ENCODE data around the gene WIPF3.

WIPF3 gene

GRCh38 chr7:29919790-29920189, 113.5 kb downstream of the WIPF3 start:
- no peak for DNase-seq (ENCODE audit: low read depth)
- no peak overlapping the region for H3K4me3 ChIP-seq (ENCODE audit: low read length)
- no peak for TF ChIP-seq CTCF (conservative IDR thresholded peaks at IDR 0.05; ENCODE audit: low read length)

GRCh38 chr7:29920491-29920890, 114.2 kb downstream of the WIPF3 start:
- H3K4me3 ChIP-seq (ENCODE audit: low read length), result no peak overlapping the region
- no peak for DNase-seq (ENCODE audit: low read depth)
- no peak for TF ChIP-seq CTCF (conservative IDR thresholded peaks at IDR 0.05; ENCODE audit: low read length)

GRCh38 chr7:29921404-29922010, 115.2 kb downstream of the WIPF3 start:
- peak; percentile 99 for TF ChIP-seq CTCF (conservative IDR thresholded peaks at IDR 0.05; ENCODE audit: low read length)
- peak; percentile 62 for DNase-seq (ENCODE audit: low read depth)
- no peak overlapping the region for H3K4me3 ChIP-seq (ENCODE audit: low read length)

GRCh38 chr7:29922921-29923700, 116.8 kb downstream of the WIPF3 start:
- no peak for TF ChIP-seq CTCF (conservative IDR thresholded peaks at IDR 0.05; ENCODE audit: low read length)
- DNase-seq (ENCODE audit: low read depth), result no peak
- no peak overlapping the region for H3K4me3 ChIP-seq (ENCODE audit: low read length)

GRCh38 chr7:29924006-29924405, 117.7 kb downstream of the WIPF3 start:
- no peak for TF ChIP-seq CTCF (conservative IDR thresholded peaks at IDR 0.05; ENCODE audit: low read length)
- no peak for DNase-seq (ENCODE audit: low read depth)
- no peak overlapping the region for H3K4me3 ChIP-seq (ENCODE audit: low read length)

GRCh38 chr7:29924684-29925083, 118.4 kb downstream of the WIPF3 start:
- no peak overlapping the region for H3K4me3 ChIP-seq (ENCODE audit: low read length)
- DNase-seq (ENCODE audit: low read depth), result no peak
- no peak for TF ChIP-seq CTCF (conservative IDR thresholded peaks at IDR 0.05; ENCODE audit: low read length)

GRCh38 chr7:29926216-29926615, 119.9 kb downstream of the WIPF3 start:
- DNase-seq (ENCODE audit: low read depth), result no peak
- H3K4me3 ChIP-seq (ENCODE audit: low read length), result no peak overlapping the region
- TF ChIP-seq CTCF (conservative IDR thresholded peaks at IDR 0.05; ENCODE audit: low read length), result no peak
